Measurements from ENCODE around the gene UBE2E2. TPM values are rescaled to one million over a fixed set of nuclear protein-coding genes. Genes with fewer than 3 reads are reported as not detected.

UBE2E2 gene
- total RNA-seq, 1 experiment from 2014 or later, result 12.2 TPM

- no peak for DNase-seq (ENCODE audit: low read depth)
These were observed 186.0 kb downstream of the UBE2E2 start for GRCh38 chr3:23389089-23389488.

- DNase-seq (ENCODE audit: low read depth), result no peak
These were observed 186.6 kb downstream of the UBE2E2 start for GRCh38 chr3:23389686-23390085.

DNA sequence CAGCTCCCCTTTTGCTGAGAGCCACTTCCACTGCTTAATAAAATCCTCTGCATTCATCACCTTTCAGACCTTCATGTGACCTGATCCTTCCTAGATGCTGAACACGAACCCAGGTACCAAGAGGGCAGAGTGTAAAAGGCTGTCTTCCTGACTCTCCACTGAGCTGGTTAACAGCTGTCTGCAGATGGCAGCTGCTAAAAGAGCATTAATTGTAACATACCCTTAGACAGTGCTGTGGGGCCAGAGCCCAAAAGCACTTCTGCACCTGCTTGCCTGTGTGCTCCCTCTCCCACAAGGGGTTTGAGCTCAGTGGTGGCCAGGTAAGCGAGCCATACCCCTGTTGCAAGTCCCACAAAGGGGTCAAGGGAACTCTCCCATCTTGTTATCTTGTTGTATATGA, 187.3 kb downstream of the UBE2E2 start:
- DNase-seq (ENCODE audit: low read depth), result no peak

GRCh38 chr3:23390989-23391553, 187.9 kb downstream of the UBE2E2 start:
- DNase-seq (ENCODE audit: low read depth), result no peak

GRCh38 chr3:23395115-23395514, 192.0 kb downstream of the UBE2E2 start:
- DNase-seq (ENCODE audit: low read depth), result no peak

- DNase-seq (ENCODE audit: low read depth), result no peak
These were observed 193.6 kb downstream of the UBE2E2 start for GRCh38 chr3:23396746-23397145.

DNA sequence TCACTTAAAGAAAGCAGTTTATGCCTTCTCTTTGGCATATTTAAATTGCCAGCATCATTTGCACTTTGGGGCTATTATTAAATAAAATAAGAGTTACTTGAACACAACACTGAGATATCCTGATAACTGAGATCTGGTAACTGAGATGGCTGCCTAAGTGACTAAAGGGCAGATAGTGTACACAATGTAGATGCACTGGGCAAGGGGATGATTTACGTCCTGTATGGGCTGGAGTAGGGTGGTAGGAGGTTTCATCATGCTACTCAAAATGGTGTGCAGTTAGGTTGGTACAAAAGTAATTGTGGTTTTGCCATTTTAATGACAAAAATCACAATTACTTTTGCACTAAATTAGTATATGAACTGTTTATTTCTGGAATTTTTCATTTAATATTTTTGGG, 196.1 kb downstream of the UBE2E2 start:
- no peak for DNase-seq (ENCODE audit: low read depth)

DNA sequence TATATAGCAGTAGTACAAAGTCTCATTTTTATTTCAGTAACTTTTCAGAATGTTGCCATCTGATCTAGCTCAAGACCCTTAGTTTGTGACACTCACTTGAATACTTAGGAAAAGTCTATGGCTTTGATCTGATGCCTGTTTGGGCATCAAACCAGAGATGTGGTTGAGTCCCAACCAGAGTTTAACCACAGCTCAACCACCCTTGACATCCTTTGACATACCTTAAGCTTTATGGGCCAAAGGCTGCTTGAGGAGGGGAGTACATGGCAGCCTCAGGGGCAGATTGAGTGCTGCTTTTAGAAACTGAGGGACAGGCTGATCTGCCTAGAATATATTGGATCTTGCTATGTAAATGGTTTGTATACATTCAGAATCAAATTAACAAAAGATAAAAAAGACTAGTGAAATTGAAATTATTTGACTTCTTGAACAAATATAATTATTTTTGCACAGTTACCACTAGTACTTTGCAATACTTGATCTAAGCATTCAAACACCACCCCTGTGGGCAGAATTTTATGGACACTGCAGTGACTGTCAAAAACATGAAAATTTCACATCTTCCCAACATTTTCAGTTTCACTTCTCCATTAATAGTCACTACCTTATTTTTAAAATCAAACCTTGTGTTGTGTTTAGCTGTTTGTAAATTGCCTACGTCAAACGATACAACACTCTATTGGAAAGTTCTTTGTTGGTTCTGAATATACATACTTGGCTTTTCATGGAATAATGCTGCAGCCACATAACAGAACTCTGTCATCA, 199.8 kb downstream of the UBE2E2 start:
- peak; percentile 7 for DNase-seq (ENCODE audit: low read depth)

GRCh38 chr3:23404246-23404645, 201.1 kb downstream of the UBE2E2 start:
- DNase-seq (ENCODE audit: low read depth), result no peak

DNA sequence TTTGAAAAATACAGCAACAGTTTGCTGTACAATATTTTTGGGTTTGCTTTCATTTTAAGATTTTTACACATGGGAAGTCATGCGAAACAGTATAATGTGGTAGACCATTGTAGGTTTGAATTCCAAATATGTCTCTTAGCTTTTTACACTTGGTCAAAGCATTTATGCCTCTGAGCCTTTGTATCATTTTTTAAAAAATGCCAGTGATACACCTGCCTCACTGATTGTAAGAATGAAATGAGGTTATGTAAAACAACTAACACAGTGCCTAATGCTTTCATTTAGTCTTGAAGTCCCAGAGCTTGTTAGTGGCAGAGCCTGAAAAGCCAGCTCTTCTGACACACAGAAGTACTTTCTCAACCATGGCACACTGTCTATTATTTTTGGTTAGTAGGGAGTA, 202.0 kb downstream of the UBE2E2 start:
- DNase-seq (ENCODE audit: low read depth), result no peak

GRCh38 chr3:23406601-23407000, 203.5 kb downstream of the UBE2E2 start:
- DNase-seq (ENCODE audit: low read depth), result no peak

DNA sequence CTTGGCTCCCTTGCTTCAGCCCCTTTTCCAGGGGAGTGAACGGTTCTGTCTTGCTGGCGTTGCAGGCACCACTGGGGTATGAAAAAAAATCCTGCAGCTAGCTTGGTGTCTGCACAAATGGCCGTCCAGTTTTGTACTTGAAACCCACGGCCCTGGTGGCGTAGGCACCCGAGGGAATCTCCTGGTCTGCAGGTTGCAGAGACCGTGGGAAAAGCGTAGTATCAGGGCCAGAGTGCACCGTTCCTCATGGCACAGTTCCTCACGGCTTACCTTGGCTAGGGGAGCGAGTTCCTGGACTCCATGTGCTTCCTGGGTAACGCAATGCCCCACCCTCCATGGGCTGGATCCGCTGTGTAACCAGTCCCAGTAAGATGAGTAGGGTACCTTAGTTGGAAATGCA, 214.9 kb downstream of the UBE2E2 start:
- no peak for DNase-seq (ENCODE audit: low read depth)

DNA sequence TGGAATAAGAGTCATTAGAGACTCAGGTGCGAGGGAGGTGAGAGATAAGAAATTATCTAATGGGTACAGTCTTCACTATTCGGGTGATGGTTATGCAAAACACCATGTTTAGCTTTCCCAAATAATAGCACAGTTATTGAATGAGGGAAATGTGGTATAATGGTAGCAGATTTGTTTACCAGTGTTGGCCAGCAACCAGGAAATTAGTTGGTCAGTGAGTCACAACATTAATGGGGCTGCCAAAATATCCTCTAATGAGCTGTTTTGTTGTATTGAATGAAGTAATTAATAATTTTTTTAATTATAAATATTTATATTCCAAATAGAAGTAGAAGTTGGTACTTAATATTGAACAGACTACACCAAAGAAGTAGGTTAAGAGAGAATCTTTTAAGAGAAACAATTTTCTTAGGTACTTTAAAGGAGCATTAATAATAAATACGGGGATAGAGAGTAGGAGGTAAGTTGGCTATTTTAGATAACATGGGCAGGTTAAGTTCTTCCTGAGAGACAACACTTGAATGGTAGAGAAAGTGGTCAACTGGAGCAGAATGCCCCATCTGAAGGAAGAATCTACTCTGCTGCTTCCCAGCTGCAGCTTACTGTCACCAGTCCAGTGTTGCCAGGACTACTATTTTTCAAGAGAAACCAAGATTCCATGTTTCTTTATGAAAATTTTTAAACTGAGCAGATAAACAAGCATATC, 218.8 kb downstream of the UBE2E2 start:
- no peak for DNase-seq (ENCODE audit: low read depth)

- no peak for DNase-seq (ENCODE audit: low read depth)
These were observed 219.4 kb downstream of the UBE2E2 start for GRCh38 chr3:23422517-23422851.

- DNase-seq (ENCODE audit: low read depth), result no peak
These were observed 222.3 kb downstream of the UBE2E2 start for GRCh38 chr3:23425410-23425809.

GRCh38 chr3:23430781-23431398, 227.8 kb downstream of the UBE2E2 start:
- DNase-seq (ENCODE audit: low read depth), result no peak

GRCh38 chr3:23431764-23432163, 228.6 kb downstream of the UBE2E2 start:
- DNase-seq (ENCODE audit: low read depth), result no peak

- peak; percentile 40 for DNase-seq (ENCODE audit: low read depth)
These were observed 232.2 kb downstream of the UBE2E2 start for GRCh38 chr3:23435318-23435717.

GRCh38 chr3:23435904-23436303, 232.8 kb downstream of the UBE2E2 start:
- no peak for DNase-seq (ENCODE audit: low read depth)

DNA sequence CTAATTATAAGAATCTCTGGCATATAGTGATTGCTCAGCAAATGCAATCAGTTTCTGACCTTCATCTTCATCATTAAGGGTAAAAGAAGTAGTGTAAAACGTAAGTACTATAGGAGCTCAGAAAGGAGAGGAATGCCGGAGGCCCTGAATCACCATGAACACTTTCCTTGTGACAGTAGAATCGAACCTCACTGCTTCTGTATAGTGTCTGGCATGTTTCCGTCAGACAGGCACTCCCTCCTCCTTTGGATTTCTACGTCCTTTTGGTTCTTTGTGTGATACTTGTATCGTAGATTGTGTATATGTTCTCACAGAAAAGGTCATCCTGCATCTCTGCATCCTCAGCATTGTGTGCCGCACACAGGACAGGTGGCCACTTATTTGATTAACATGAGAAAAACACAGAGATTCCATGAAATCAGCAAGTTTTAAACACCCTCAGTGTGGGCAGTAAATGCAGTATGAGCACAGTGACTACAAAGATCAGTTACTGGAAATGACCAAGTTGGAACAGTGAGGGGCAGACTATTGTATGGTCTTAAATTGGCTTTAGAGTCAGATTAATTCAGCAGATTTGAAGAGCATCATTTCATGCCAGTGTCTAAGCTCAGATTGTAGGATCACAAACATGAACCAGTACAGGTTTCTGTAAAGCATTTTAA, 234.5 kb downstream of the UBE2E2 start:
- DNase-seq (ENCODE audit: low read depth), result no peak

DNA sequence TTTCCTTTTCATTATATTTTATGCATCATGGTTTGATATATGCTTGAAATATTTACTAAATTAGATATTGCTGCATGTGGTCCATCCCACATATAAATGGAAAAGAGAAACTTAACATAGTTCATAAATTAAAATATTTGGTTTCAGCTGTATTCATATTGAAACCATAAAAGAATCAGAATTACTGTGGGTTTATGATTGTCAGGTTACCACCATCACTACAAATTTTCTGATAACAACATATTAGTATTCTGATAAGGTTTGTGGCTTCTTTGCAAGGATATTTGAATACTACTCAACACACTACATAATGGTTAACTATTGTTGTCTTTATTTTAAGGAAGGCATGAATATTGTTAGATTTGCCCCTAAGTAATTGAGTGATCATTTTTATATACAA, 235.5 kb downstream of the UBE2E2 start:
- DNase-seq (ENCODE audit: low read depth), result no peak

- DNase-seq (ENCODE audit: low read depth), result no peak
These were observed 236.0 kb downstream of the UBE2E2 start for GRCh38 chr3:23439080-23439479.
